ENCODE results near the gene MID1.

The MID1 gene

DNA sequence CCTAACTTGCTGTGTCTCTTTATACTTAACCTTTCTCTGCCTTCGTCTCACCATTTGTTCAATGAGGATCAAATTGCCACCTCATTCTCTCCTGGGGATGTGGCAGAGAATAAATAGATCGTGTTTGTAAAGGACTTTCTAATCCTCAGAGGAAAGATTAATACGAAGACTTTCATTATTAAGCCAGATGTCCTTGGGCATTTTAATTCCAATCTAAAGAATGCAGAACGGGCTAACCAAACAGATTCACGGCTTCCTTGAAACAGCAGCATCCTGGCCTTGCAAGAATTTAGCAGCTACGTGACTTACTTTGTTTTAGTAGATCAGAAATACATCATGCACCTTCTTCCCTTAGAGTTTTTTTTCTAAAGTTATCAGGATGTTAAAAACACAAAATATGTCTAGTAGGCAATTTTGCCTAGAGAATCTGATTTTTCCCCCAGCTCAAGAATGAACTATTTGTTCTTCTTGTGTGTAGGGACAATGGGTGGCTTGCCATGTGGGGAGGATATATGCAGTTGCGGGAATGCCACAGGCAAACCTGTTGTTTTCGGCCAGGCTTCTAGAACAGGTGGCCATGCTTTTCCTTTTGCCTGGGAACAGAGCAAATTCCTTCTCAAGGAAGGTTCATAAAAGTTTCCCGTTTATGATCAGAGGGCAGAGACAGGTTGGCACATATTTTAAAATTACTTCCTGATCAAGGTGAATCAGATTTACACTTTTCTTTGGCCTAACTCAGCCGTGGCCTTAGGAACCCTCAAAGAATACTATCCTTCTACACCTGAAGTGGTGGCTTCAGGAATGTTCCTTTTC is 3.0 kb downstream of the MID1 start:
- H3K4me3 ChIP-seq (ENCODE audit: low read depth in 1 of 2, low read length in 2 of 2): no peak overlapping the region
- H3K9ac ChIP-seq (ENCODE audit: low read depth, low read length): no peak overlapping the region

GRCh38 chrX:10615931-10616774 is 4.2 kb downstream of the MID1 start:
- TF ChIP-seq EZH2 (IDR thresholded peaks at IDR 0.05; ENCODE audit: borderline replicate concordance, low read depth, low read length, severe bottlenecking) (no peak), CTCF (IDR thresholded peaks at IDR 0.05; ENCODE audit: borderline replicate concordance, extremely low read depth, low read length, poor library complexity, severe bottlenecking) (peak; percentile 59)
- H3K9ac ChIP-seq (ENCODE audit: low read depth, low read length): no peak overlapping the region
- H3K4me2 ChIP-seq (ENCODE audit: insufficient read depth, low read length): no peak overlapping the region
- no peaks in the 10 kb centered on the region for H3K9me3 ChIP-seq (ENCODE audit: insufficient read depth, low read length, severe bottlenecking)
- no peak overlapping the region for H2AFZ ChIP-seq (ENCODE audit: low read depth, low read length)
- no peaks in the 10 kb centered on the region for H3K79me2 ChIP-seq (ENCODE audit: insufficient read depth, low read length)
- peak; percentile 62; the same call in 2 of the 3 replicates for ATAC-seq (ENCODE audit: insufficient read depth, low read depth)
- no peak overlapping the region for H3K27ac ChIP-seq (ENCODE audit: low read length)
- no peaks in the 10 kb centered on the region for H3K36me3 ChIP-seq (ENCODE audit: insufficient read depth, low read length)
- peak; percentile 9 for DNase-seq
- H3K4me1 ChIP-seq (ENCODE audit: insufficient read depth, low read length): no peaks in the 10 kb centered on the region
- no peak overlapping the region for H3K4me3 ChIP-seq (ENCODE audit: low read depth in 1 of 2, low read length in 2 of 2)
- no peaks in the 10 kb centered on the region for H4K20me1 ChIP-seq (ENCODE audit: insufficient read depth, low read length)
- H3K27me3 ChIP-seq (ENCODE audit: insufficient read depth, low read length, poor library complexity): no peaks in the 10 kb centered on the region

More for the DNA sequence above, 3.0 kb downstream of the MID1 start:
- Histone ChIP-seq H2AFZ (ENCODE audit: low read depth, low read length) (no peak overlapping the region), H3K27me3 (ENCODE audit: insufficient read depth, low read length, poor library complexity) (no peaks in the 10 kb centered on the region), H3K4me1 (ENCODE audit: insufficient read depth, low read length) (no peaks in the 10 kb centered on the region), H4K20me1 (ENCODE audit: insufficient read depth, low read length) (no peaks in the 10 kb centered on the region), H3K27ac (ENCODE audit: low read length) (no peak overlapping the region), H3K79me2 (ENCODE audit: insufficient read depth, low read length) (no peaks in the 10 kb centered on the region), H3K9me3 (ENCODE audit: insufficient read depth, low read length, severe bottlenecking) (no peaks in the 10 kb centered on the region), H3K36me3 (ENCODE audit: insufficient read depth, low read length) (no peaks in the 10 kb centered on the region), H3K4me2 (ENCODE audit: insufficient read depth, low read length) (no peak overlapping the region)
- ATAC-seq (ENCODE audit: insufficient read depth, low read depth) (no peak), DNase-seq (no peak)
- TF ChIP-seq CTCF (IDR thresholded peaks at IDR 0.05; ENCODE audit: borderline replicate concordance, extremely low read depth, low read length, poor library complexity, severe bottlenecking) (no peak), EZH2 (IDR thresholded peaks at IDR 0.05; ENCODE audit: borderline replicate concordance, low read depth, low read length, severe bottlenecking) (no peak)

- DNase-seq (no peak), ATAC-seq (ENCODE audit: insufficient read depth, low read depth) (no peak)
- H3K9ac ChIP-seq (ENCODE audit: low read depth, low read length): no peak overlapping the region
- TF ChIP-seq EZH2 (IDR thresholded peaks at IDR 0.05; ENCODE audit: borderline replicate concordance, low read depth, low read length, severe bottlenecking): no peak
- no peak for TF ChIP-seq CTCF (IDR thresholded peaks at IDR 0.05; ENCODE audit: borderline replicate concordance, extremely low read depth, low read length, poor library complexity, severe bottlenecking)
- no peaks in the 10 kb centered on the region for H3K27me3 ChIP-seq (ENCODE audit: insufficient read depth, low read length, poor library complexity)
- no peak overlapping the region for H2AFZ ChIP-seq (ENCODE audit: low read depth, low read length)
- H3K79me2 ChIP-seq (ENCODE audit: insufficient read depth, low read length): no peaks in the 10 kb centered on the region
- no peaks in the 10 kb centered on the region for H4K20me1 ChIP-seq (ENCODE audit: insufficient read depth, low read length)
- H3K36me3 ChIP-seq (ENCODE audit: insufficient read depth, low read length): no peaks in the 10 kb centered on the region
- H3K4me2 ChIP-seq (ENCODE audit: insufficient read depth, low read length): no peak overlapping the region
- H3K4me3 ChIP-seq (ENCODE audit: low read depth in 1 of 2, low read length in 2 of 2): no peak overlapping the region
- H3K9me3 ChIP-seq (ENCODE audit: insufficient read depth, low read length, severe bottlenecking): no peaks in the 10 kb centered on the region
- no peak overlapping the region for H3K27ac ChIP-seq (ENCODE audit: low read length)
- H3K4me1 ChIP-seq (ENCODE audit: insufficient read depth, low read length): no peaks in the 10 kb centered on the region
Observed at GRCh38 chrX:10612215-10612614, 8.2 kb downstream of the MID1 start.
